Left ventricle myocardium inferior (tissue), 1 donor: Measurements from ENCODE around the gene CRACR2A. TPM values are rescaled to one million over a fixed set of nuclear protein-coding genes. Genes with fewer than 3 reads are reported as not detected.

Source experiments
- DNase-seq: peaks from one replicate; pipeline ENCODE4 v3.0.0-alpha.2; 2020
- H3K27ac ChIP-seq: fragments of 200-600 bp; replicated peaks from 2 replicates; pipeline ENCODE4 v1.8.0; 2021
- H3K27me3 ChIP-seq: fragments of 200-600 bp; 2 replicates; pipeline ENCODE4 v1.8.0; 2021; ENCODE audit warnings: low read depth
- H3K36me3 ChIP-seq: fragments of 200-600 bp; 2 replicates; pipeline ENCODE4 v1.8.0; 2021
- H3K4me1 ChIP-seq: fragments of 200-600 bp; 2 replicates; pipeline ENCODE4 v1.8.0; 2021
- H3K4me3 ChIP-seq: fragments of 200-600 bp; 2 replicates; pipeline ENCODE4 v1.8.0; 2021; ENCODE audit warnings: mild to moderate bottlenecking, moderate library complexity
- H3K9me3 ChIP-seq: fragments of 200-600 bp; replicated peaks from 2 replicates; pipeline ENCODE4 v1.8.0; 2021
- CTCF ChIP-seq: fragments of 200-600 bp; IDR thresholded peaks from 2 replicates; pipeline ENCODE4 v1.8.0; 2021; ENCODE audit warnings: antibody characterized with exemption, mild to moderate bottlenecking, borderline replicate concordance
- intact Hi-C: fragments of 100-400 bp; cut with micrococcal nuclease; formaldehyde crosslinking; loops from one replicate; pipeline ENCODE4 v1.11.0; 2022
- total RNA-seq: library from RNA; stranded (reverse); fragmentation: NEBNext Ultra II Directional; extraction: Animal tissue kit (Norgen Biotek cat#: 25700); gene quantifications from one replicate; pipeline ENCODE4 v1.2.1, GENCODE V29; 2021
- donor health status: DM: no; HTN: yes; CAD: no; lungs with severe emphysema.

CRACR2A gene
- total RNA-seq, 1 donor from 2014 or later: 7.6 TPM

- intact Hi-C loops: no loop called here
Observed at GRCh38 chr12:3740480-3741231, 12.3 kb downstream of the CRACR2A start.

GRCh38 chr12:3735432-3735831 is 17.5 kb downstream of the CRACR2A start:
- no peak overlapping the region for H3K27ac ChIP-seq
- DNase-seq: no peak
- intact Hi-C loops: no loop called here
- TF ChIP-seq CTCF: no peak
- no peaks in the 10 kb centered on the region for H3K27me3 ChIP-seq
- H3K4me1 ChIP-seq: no peaks in the 10 kb centered on the region
- H3K36me3 ChIP-seq: no peaks in the 10 kb centered on the region
- H3K9me3 ChIP-seq: no peaks in the 10 kb centered on the region
- H3K4me3 ChIP-seq: no peak overlapping the region

More at GRCh38 chr12:3740480-3741231, 12.3 kb downstream of the CRACR2A start:
- TF ChIP-seq CTCF: no peak
- no peaks in the 10 kb centered on the region for H3K36me3 ChIP-seq
- no peak for DNase-seq
- H3K4me1 ChIP-seq: peaks cover 25% of the 10 kb centered on the region
- H3K27ac ChIP-seq: no peak overlapping the region
- H3K4me3 ChIP-seq: no peak overlapping the region
- H3K27me3 ChIP-seq: no peaks in the 10 kb centered on the region
- H3K9me3 ChIP-seq: no peaks in the 10 kb centered on the region

- Histone ChIP-seq H3K36me3 (no peaks in the 10 kb centered on the region), H3K4me1 (no peaks in the 10 kb centered on the region), H3K27ac (no peak overlapping the region), H3K4me3 (no peak overlapping the region), H3K9me3 (no peaks in the 10 kb centered on the region), H3K27me3 (no peaks in the 10 kb centered on the region)
- DNase-seq: no peak
- intact Hi-C loops: no loop called here
- no peak for TF ChIP-seq CTCF
Observed at GRCh38 chr12:3732901-3733300, 20.0 kb downstream of the CRACR2A start.

- Histone ChIP-seq H3K9me3 (no peaks in the 10 kb centered on the region), H3K4me3 (no peak overlapping the region), H3K27me3 (no peaks in the 10 kb centered on the region), H3K36me3 (no peaks in the 10 kb centered on the region), H3K4me1 (peaks cover under 1% of the 10 kb centered on the region), H3K27ac (no peak overlapping the region)
- TF ChIP-seq CTCF: no peak
- DNase-seq: no peak
- intact Hi-C loops: no loop called here
Observed at GRCh38 chr12:3730111-3730510, 22.8 kb downstream of the CRACR2A start.

- TF ChIP-seq CTCF: no peak
- Histone ChIP-seq H3K4me3 (no peak overlapping the region), H3K36me3 (no peaks in the 10 kb centered on the region), H3K27me3 (no peaks in the 10 kb centered on the region), H3K4me1 (peaks cover 5% of the 10 kb centered on the region), H3K27ac (no peak overlapping the region), H3K9me3 (no peaks in the 10 kb centered on the region)
- DNase-seq: no peak
- intact Hi-C loops: no loop called here
Observed at GRCh38 chr12:3728686-3729085, 24.2 kb downstream of the CRACR2A start.
